HEK293 (cell line): Measurements from ENCODE around the gene UBE2F.

Experiments
- RBAK ChIP-seq: fragments of 450-650 bp; formaldehyde crosslinking; IDR thresholded peaks from 2 replicates; pipeline ENCODE4 v1.5.1; 2016; ENCODE audit warnings: missing biosample characterization, missing genetic modification characterization
- ZNF112 ChIP-seq: fragments of 450-650 bp; formaldehyde crosslinking; IDR thresholded peaks from 2 replicates; pipeline ENCODE4 v1.5.0; 2017; ENCODE audit warnings: missing biosample characterization, missing genetic modification characterization
- ZNF138 ChIP-seq: fragments of 450-650 bp; formaldehyde crosslinking; IDR thresholded peaks from 2 replicates; pipeline ENCODE4 v1.5.1; 2016; ENCODE audit warnings: missing biosample characterization, missing genetic modification characterization, borderline replicate concordance
- ZNF146 ChIP-seq: fragments of 450-650 bp; formaldehyde crosslinking; IDR thresholded peaks from 2 replicates; pipeline ENCODE4 v1.5.1; 2016; ENCODE audit warnings: missing biosample characterization, missing genetic modification characterization
- ZNF600 ChIP-seq: fragments of 450-650 bp; formaldehyde crosslinking; IDR thresholded peaks from 2 replicates; pipeline ENCODE4 v1.5.1; 2016; ENCODE audit warnings: missing biosample characterization, missing genetic modification characterization
- ZNF837 ChIP-seq: fragments of 450-650 bp; formaldehyde crosslinking; IDR thresholded peaks from 2 replicates; pipeline ENCODE4 v1.5.1; 2016; ENCODE audit warnings: missing biosample characterization, missing genetic modification characterization
- ZNF843 ChIP-seq: fragments of 450-650 bp; formaldehyde crosslinking; IDR thresholded peaks from 2 replicates; pipeline ENCODE4 v1.5.1; 2016; ENCODE audit warnings: missing biosample characterization, missing genetic modification characterization
- TF ChIP-seq, protein P1 (sequence below): fragments of 450-650 bp; formaldehyde crosslinking; IDR thresholded peaks from 2 replicates; pipeline ENCODE4 v1.5.1; 2016; ENCODE audit warnings: missing biosample characterization, missing genetic modification characterization
- TF ChIP-seq, protein P2 (sequence below): fragments of 450-650 bp; formaldehyde crosslinking; IDR thresholded peaks from 2 replicates; pipeline ENCODE4 v1.5.1; 2016; ENCODE audit warnings: missing biosample characterization, missing genetic modification characterization

DNA sequence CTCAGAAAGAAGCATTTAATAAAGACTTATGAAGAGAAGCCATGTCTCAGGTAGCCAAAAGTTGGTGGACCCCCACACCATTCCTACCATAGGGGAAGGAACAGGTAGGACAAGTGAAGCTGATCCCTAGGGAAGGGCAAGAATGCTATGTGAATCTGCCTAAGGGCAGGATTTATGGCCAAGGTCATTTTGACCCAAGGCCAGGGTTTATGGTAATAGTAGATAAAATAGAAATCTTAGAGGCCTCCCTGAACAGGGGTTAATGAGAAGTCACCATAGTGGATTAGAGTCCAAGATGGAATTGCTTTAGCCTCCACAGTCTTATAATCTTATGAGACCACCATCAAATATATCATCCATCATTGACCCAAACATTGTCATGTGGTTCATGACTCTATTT, 26.0 kb upstream of the UBE2F start:
- TF ChIP-seq, protein P1, sequence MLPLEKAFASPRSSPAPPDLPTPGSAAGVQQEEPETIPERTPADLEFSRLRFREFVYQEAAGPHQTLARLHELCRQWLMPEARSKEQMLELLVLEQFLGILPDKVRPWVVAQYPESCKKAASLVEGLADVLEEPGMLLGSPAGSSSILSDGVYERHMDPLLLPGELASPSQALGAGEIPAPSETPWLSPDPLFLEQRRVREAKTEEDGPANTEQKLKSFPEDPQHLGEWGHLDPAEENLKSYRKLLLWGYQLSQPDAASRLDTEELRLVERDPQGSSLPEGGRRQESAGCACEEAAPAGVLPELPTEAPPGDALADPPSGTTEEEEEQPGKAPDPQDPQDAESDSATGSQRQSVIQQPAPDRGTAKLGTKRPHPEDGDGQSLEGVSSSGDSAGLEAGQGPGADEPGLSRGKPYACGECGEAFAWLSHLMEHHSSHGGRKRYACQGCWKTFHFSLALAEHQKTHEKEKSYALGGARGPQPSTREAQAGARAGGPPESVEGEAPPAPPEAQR (tag by site-specific recombination) = no peak
- TF ChIP-seq RBAK (tag by site-specific recombination) (no peak), ZNF112 (tag by site-specific recombination) (no peak), ZNF138 (tag by site-specific recombination) (no peak), ZNF843 (no peak), ZNF837 (no peak), ZNF600 (tag by site-specific recombination) (no peak), ZNF146 (no peak)
- TF ChIP-seq, protein P2, sequence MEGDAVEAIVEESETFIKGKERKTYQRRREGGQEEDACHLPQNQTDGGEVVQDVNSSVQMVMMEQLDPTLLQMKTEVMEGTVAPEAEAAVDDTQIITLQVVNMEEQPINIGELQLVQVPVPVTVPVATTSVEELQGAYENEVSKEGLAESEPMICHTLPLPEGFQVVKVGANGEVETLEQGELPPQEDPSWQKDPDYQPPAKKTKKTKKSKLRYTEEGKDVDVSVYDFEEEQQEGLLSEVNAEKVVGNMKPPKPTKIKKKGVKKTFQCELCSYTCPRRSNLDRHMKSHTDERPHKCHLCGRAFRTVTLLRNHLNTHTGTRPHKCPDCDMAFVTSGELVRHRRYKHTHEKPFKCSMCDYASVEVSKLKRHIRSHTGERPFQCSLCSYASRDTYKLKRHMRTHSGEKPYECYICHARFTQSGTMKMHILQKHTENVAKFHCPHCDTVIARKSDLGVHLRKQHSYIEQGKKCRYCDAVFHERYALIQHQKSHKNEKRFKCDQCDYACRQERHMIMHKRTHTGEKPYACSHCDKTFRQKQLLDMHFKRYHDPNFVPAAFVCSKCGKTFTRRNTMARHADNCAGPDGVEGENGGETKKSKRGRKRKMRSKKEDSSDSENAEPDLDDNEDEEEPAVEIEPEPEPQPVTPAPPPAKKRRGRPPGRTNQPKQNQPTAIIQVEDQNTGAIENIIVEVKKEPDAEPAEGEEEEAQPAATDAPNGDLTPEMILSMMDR = no peak
